Activated T-helper 9 cell treated with anti-CD3 and anti-CD28 coated beads, Interleukin-2, amount 50 U/mL, for 16 hours (primary cell): ENCODE results near the gene IL31RA.
"Not testable (repeated sequence)": the region's sequence is repeated elsewhere in the genome, so short reads cannot be mapped to it uniquely, and the experiment has no call there.

Experiments
- DNase-seq: peaks from one replicate; pipeline ENCODE4 v3.0.0-alpha.2; 2020; ENCODE audit warnings: low read depth

Gene IL31RA

DNA sequence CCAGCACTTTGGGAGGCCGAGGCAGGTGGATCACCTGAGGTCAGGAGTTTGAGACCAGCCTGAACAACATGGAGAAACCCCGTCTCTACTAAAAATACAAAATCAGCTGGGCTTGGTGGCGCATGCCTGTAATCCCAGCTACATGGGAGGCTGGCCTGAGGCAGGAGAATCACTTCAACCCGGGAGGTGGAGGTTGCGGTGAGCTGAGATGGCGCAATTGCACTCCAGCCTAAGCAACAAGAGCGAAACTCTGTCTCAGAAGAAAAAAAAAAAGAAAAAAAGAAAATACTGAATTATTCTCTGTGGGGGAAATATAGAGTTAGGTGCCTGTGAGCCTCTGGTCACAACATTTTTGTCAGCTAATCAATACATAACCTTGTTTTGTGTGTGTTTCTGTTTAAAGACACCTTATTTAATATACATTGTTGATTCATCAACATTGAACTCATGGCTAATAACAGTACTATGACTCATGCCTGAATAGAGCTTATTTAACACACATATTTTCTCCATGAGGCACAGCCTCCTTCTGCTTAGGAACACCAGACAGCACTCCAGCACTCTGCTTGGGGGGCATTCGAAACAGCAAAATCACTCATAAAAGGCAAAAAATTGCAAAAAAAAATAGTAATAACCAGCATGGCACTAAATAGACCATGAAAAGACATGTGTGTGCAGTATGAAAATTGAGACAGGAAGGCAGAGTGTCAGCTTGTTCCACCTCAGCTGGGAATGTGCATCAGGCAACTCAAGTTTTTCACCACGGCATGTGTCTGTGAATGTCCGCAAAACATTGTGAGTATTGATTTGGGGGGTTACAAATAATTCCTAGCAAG is at the start of gene IL31RA:
Gene IL31RA, plus strand, starts transcription at position 519 of the 836 bp plus-strand sequence. Its CDS starts 214 bp downstream, at position 733.
- DNase-seq: no peak

- not testable (repeated sequence) for DNase-seq
These were observed 42.3 kb upstream of the IL31RA start for GRCh38 chr5:55808814-55809213.

GRCh38 chr5:55815939-55816338 is 35.2 kb upstream of the IL31RA start:
- not testable (repeated sequence) for DNase-seq

GRCh38 chr5:55816342-55816741 is 34.8 kb upstream of the IL31RA start:
- DNase-seq: no peak

GRCh38 chr5:55817030-55817429 is 34.1 kb upstream of the IL31RA start:
- no peak for DNase-seq

- no peak for DNase-seq
These were observed 30.7 kb upstream of the IL31RA start for GRCh38 chr5:55820488-55820887.

- no peak for DNase-seq
These were observed 29.2 kb upstream of the IL31RA start for GRCh38 chr5:55821731-55822512.

DNA sequence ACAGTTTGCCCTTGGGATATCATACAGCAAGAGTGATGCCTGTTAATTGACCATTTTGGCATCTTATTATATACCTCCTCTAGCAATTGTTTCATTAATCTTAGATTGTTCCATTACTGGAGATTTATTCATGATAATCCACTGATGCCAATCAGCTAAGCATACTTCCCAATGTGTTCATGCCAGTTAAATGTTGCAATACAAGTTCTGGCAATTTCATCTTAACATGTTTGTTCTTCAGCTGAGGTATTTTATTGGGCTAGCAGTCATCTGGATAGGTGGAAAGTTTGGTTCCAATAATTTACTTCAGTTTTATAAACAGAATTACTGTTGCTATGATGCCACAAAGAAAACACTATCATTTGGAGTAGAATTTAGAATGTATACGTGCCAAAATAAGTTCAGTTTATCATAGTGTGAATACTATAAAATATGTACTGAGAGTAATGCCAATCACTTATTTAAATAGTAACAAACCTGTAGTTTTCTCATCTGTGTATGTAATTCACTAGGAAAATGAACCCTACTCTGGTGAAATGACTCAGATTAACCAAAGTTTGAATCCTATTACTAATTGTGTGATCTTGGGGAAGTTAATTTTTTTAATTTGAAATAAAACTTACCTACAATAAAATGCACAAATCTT is 27.9 kb upstream of the IL31RA start:
- DNase-seq: no peak

- no peak for DNase-seq
These were observed 21.2 kb upstream of the IL31RA start for GRCh38 chr5:55829956-55830355.

GRCh38 chr5:55832446-55832845 is 18.7 kb upstream of the IL31RA start:
- no peak for DNase-seq

- no peak for DNase-seq
These were observed 15.0 kb upstream of the IL31RA start for GRCh38 chr5:55836191-55836590.

DNA sequence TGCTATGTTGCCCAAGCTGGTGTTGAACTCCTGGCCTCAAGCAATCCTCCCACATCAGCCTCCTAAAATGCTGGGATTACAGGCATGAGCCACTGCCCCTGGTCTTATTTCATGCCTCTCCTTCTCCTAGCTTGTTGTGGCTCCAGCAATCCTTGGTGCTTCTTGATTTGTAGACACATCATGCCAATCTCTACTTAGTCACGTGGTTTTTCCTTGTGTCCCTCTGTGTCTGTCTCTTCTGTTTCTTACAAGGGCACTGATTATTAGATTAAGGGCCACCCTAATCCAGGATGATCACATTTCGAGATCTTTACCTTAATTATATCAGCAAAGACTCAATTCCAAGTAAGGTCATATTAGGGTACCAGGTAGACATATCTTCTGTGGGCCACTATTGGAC is 9.2 kb upstream of the IL31RA start:
- no peak for DNase-seq

DNA sequence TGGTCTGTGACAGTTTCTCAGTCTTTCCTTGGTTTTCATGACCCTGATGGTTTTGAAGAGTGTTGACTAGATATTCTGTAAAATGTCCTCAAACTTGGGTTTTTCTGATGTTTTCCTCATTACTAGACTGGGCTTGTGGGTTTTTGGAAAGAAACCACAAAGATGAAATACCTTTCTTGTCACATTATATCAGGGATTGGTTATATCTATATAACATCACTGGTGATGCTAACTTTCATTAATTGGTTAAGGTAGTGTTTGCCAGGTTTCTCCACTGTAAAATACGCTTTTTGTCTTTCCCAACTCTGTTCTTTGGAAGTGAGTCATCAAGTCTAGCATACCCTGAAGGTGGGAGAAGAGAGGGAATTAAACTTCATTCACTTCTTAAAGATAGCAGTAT is 3.3 kb upstream of the IL31RA start:
- DNase-seq: no peak

DNA sequence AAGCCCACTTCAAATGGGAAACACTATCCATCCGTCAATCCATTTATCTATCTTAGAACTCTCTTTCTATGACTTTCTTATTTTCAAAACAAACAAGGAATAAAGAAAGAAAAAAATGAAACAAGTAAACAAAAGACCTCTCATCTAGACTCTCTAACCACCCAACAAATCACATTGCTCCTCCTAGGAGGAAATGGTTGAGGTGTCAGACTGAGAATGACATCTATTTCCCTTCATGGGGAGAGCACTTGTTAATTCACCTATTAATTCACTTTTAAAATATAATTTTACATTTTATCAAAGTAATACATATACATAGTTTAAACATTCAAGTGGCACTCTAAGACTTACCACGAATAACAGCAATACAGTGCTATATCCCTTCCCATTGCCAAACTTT is 2.4 kb upstream of the IL31RA start:
- DNase-seq: no peak

DNA sequence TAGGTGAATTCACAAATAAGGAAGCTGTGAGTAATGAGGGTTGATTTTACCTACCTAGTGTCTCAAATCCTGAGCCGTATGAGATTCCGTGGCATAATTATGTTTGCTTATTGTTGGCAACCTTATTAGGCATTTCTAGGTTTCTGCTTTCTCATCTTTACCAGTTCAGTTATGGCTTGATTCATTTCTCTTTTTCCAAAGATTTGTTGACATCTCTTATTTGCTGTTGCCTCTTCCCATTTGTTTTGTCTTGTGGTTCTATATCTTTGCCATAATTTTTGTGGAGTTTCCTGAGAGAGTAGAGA is 470 bp downstream of the IL31RA start:
- no peak for DNase-seq

DNA sequence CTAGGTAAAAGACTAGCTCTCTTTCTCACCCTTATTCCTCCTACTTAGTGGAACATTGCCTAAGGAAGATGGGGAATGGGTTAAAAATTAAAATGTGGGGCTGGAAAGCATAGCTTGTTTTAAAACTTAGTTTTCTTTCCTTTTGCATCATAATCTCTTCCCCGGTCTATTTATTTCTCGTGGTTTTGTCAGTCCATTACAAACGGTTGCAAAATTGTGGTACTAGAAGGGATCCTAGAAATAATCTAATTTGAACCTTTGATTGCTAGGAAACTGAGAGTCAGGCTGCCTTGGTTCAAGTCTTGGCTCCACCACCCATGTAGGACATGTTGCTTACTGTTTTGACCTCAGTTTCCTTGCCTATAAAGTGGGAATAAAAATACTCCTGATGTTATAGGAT is 1.3 kb downstream of the IL31RA start:
- no peak for DNase-seq

GRCh38 chr5:55853041-55853670 is 2.0 kb downstream of the IL31RA start:
- DNase-seq: no peak

DNA sequence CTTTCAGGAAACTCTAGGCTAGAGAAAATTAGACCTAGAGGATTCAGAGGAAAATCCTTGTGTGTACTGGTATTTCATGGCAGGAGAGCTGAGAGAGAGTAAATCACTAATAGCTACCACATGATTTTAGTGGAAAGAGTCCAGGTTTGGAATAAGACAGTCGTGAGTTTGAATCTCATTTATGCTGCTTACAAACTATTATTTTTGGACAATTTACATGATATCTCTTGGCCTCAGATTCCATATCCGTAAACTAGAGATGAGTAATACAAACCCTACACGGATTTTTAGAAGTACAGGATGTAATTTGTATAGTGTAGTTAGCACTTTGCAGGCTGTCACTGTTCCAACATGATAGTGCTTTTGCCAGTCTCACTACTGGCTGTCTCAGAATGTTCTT is 2.7 kb downstream of the IL31RA start:
- no peak for DNase-seq

DNA sequence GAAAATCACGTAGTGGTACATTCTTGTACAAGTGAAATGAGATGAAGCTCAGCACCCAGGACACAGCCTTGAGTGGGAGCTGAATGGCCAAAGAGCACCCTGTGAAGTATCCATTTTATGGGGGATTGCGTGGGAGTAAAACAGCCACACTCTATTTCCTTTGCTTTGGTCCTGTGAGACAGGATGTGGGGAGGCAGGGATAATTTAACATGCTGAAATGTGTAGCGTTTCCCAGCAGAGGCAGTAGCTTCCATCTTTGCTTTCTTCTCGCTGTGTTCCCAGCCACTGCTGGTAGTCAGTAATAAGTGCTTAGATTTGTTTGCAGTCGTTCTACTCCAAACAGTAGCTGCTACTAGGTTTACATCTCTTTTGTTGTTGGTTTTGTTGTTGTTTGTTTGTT is 4.4 kb downstream of the IL31RA start:
- no peak for DNase-seq

- DNase-seq: no peak
These were observed 5.5 kb downstream of the IL31RA start for GRCh38 chr5:55856516-55857246.

DNA sequence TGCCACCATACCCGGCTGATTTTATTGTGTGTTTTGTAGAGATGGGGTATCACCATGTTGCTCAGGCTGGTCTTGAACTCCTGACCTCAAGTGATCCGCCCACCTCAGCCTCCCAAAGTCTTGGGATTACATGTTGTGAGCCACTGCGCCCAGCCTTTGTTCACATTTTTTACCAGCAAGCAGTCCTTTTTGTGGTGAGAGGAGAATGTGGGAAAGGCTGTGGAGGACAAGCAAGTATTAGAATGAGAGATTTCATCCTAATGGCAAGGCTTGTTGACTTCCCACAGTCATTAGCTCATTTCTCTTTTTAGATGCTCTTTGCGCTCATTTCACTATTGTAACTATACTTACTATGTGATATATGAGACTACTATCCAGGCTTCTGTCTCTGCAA is 6.1 kb downstream of the IL31RA start:
- DNase-seq: no peak

GRCh38 chr5:55858104-55858503 is 6.9 kb downstream of the IL31RA start:
- no peak for DNase-seq
